GM21367 (cell line): ENCODE measurements around the gene ZBTB20.

Source experiments
- ATAC-seq: cut with Tn5 transposase; IDR thresholded peaks from one replicate; pipeline ENCODE4 v1.9.1; 2021; ENCODE audit not compliant: unreplicated experiment

The ZBTB20 gene

GRCh38 chr3:114929971-114930732 is 216.9 kb downstream of the ZBTB20 start:
- no peak for ATAC-seq

- no peak for ATAC-seq
Measured at GRCh38 chr3:114928989-114929640, 218.0 kb downstream of the ZBTB20 start.

GRCh38 chr3:114904633-114905032 is 242.5 kb downstream of the ZBTB20 start:
- ATAC-seq, result no peak

- no peak for ATAC-seq
Measured at GRCh38 chr3:114903213-114903612, 243.9 kb downstream of the ZBTB20 start.

GRCh38 chr3:114902691-114903101 is 244.4 kb downstream of the ZBTB20 start:
- ATAC-seq, result no peak

GRCh38 chr3:114900908-114901307 is 246.2 kb downstream of the ZBTB20 start:
- no peak for ATAC-seq

GRCh38 chr3:114899186-114899931 is 247.7 kb downstream of the ZBTB20 start:
- no peak for ATAC-seq

- no peak for ATAC-seq
Measured at GRCh38 chr3:114896978-114897377, 250.1 kb downstream of the ZBTB20 start.

- no peak for ATAC-seq
Measured at GRCh38 chr3:114893361-114893760, 253.7 kb downstream of the ZBTB20 start.

GRCh38 chr3:114892880-114893279 is 254.2 kb downstream of the ZBTB20 start:
- ATAC-seq, result no peak

GRCh38 chr3:114892131-114892879 is 254.8 kb downstream of the ZBTB20 start:
- no peak for ATAC-seq

GRCh38 chr3:114887806-114888205 is 259.3 kb downstream of the ZBTB20 start:
- ATAC-seq, result no peak

GRCh38 chr3:114886905-114887304 is 260.2 kb downstream of the ZBTB20 start:
- ATAC-seq, result no peak

- no peak for ATAC-seq
Measured at GRCh38 chr3:114884213-114884923, 262.7 kb downstream of the ZBTB20 start.

- ATAC-seq, result no peak
Measured at GRCh38 chr3:114880078-114880477, 267.0 kb downstream of the ZBTB20 start.

- peak; percentile 57 for ATAC-seq
Measured at GRCh38 chr3:114879059-114880031, 267.7 kb downstream of the ZBTB20 start.

GRCh38 chr3:114878114-114878839 is 268.8 kb downstream of the ZBTB20 start:
- ATAC-seq, result no peak

GRCh38 chr3:114877378-114878113 is 269.5 kb downstream of the ZBTB20 start:
- ATAC-seq, result no peak
